SHP77 treated with DMSO at 0.1 percent for 48 hours (cell line): ENCODE data around the gene NQO2.
"Not testable (repeated sequence)": the region's sequence is repeated elsewhere in the genome, so short reads cannot be mapped to it uniquely, and the experiment has no call there.

Source experiments
- DNase-seq: peaks from one replicate; lab custom pipeline; 2025; lab: John Stamatoyannopoulos, UW

The NQO2 gene

GRCh38 chr6:2970034-2970685 is 29.5 kb upstream of the NQO2 start:
- DNase-seq: no peak

GRCh38 chr6:2970753-2971419 is 28.8 kb upstream of the NQO2 start:
- DNase-seq: no peak

- DNase-seq: no peak
Observed at GRCh38 chr6:2971420-2972218, 28.1 kb upstream of the NQO2 start, which contains the start of gene SERPINB6. SERPINB6 (minus strand) TSS chr6:2971567; CDS start chr6:2959332, 12,235 bp downstream.

GRCh38 chr6:2972219-2972487 is 27.5 kb upstream of the NQO2 start:
- DNase-seq: not testable (repeated sequence)

GRCh38 chr6:2972685-2973084 is 27.0 kb upstream of the NQO2 start:
- DNase-seq: not testable (repeated sequence)

GRCh38 chr6:2973180-2973579 is 26.5 kb upstream of the NQO2 start:
- not testable (repeated sequence) for DNase-seq

- DNase-seq: no peak
Observed at GRCh38 chr6:2973676-2974075, 26.0 kb upstream of the NQO2 start.

- no peak for DNase-seq
Observed at GRCh38 chr6:2976060-2976459, 23.6 kb upstream of the NQO2 start.

- DNase-seq: no peak
Observed at GRCh38 chr6:2976571-2977085, 23.1 kb upstream of the NQO2 start.

GRCh38 chr6:2977290-2977689 is 22.4 kb upstream of the NQO2 start:
- no peak for DNase-seq

GRCh38 chr6:2977799-2978590 is 21.7 kb upstream of the NQO2 start:
- DNase-seq: no peak

GRCh38 chr6:2978923-2979322 is 20.8 kb upstream of the NQO2 start:
- DNase-seq: no peak

- DNase-seq: no peak
Observed at GRCh38 chr6:2979819-2980464, 19.8 kb upstream of the NQO2 start.

- no peak for DNase-seq
Observed at GRCh38 chr6:2980465-2980855, 19.2 kb upstream of the NQO2 start.

- DNase-seq: no peak
Observed at GRCh38 chr6:2982426-2983117, 17.1 kb upstream of the NQO2 start.

GRCh38 chr6:2984738-2985406 is 14.8 kb upstream of the NQO2 start:
- DNase-seq: no peak

- DNase-seq: no peak
Observed at GRCh38 chr6:2986722-2987221, 12.9 kb upstream of the NQO2 start.

GRCh38 chr6:2988094-2988425 is 11.6 kb upstream of the NQO2 start:
- DNase-seq: no peak

GRCh38 chr6:2988426-2989331 is 11.0 kb upstream of the NQO2 start:
- peak; percentile 69 for DNase-seq
